CD4-positive, alpha-beta T cell (primary cell): ENCODE data around the gene KCNV2. TPM values are rescaled to one million over a fixed set of nuclear protein-coding genes. Genes with fewer than 3 reads are reported as not detected.
"Not testable (repeated sequence)": the region's sequence is repeated elsewhere in the genome, so short reads cannot be mapped to it uniquely, and the experiment has no call there.

Experiments
- ATAC-seq: fragments of 200-7000 bp; cut with Tn5 transposase; one replicate; pipeline ENCODE4 v1.10.0; 2022; ENCODE audit warnings: mild to moderate bottlenecking; ENCODE audit not compliant: poor library complexity
- CTCF ChIA-PET: fragments of 350-600 bp; sonication (Branson Sonifier 250); formaldehyde crosslinking; loops from one replicate; lab custom pipeline; 2021; ENCODE audit warnings: antibody characterized with exemption, inconsistent platforms; lab: Charles Lee
- POLR2A ChIA-PET: fragments of 350-600 bp; sonication (Branson Sonifier 250); formaldehyde crosslinking; loops from one replicate; lab custom pipeline; 2021; ENCODE audit warnings: antibody characterized with exemption, inconsistent platforms; lab: Charles Lee
- DNase-seq, 14 experiments: peaks; one replicate each; pipeline ENCODE4 v3.0.0-alpha.2; 2013 to 2020; ENCODE audit warnings: mixed read lengths in 2 of 14
- H3K27ac ChIP-seq, 2 donors: one replicate each; pipeline versions ENCODE4 v1.5.1 to v1.7.0; 2013; ENCODE audit warnings: low read length in 2 of 2, low read depth in 1 of 2, mild to moderate bottlenecking in 1 of 2
- H3K27me3 ChIP-seq, 2 experiments: 1 replicate in 1 of 2; 2 replicates in 1 of 2; pipeline versions ENCODE4 v1.6.1 to v1.7.0; 2013; ENCODE audit warnings: low read length in 2 of 2, control low read depth in 1 of 2, mild to moderate bottlenecking in 1 of 2, moderate library complexity in 1 of 2; ENCODE audit not compliant: insufficient read depth in 2 of 2, control insufficient read depth in 1 of 2
- H3K36me3 ChIP-seq: one replicate; pipeline ENCODE4 v1.6.1; 2013; ENCODE audit warnings: low read length, control low read depth; ENCODE audit not compliant: insufficient read depth
- H3K4me1 ChIP-seq: one replicate; pipeline ENCODE4 v1.6.1; 2013; ENCODE audit warnings: low read length, control low read depth; ENCODE audit not compliant: insufficient read depth
- H3K4me3 ChIP-seq: one replicate; pipeline ENCODE4 v1.5.1; 2013; ENCODE audit warnings: mild to moderate bottlenecking, low read length, moderate library complexity
- H3K9me3 ChIP-seq, 2 experiments: 1 replicate in 1 of 2; 2 replicates in 1 of 2; pipeline versions ENCODE4 v1.6.1 to v1.7.0; 2013; ENCODE audit warnings: low read length in 2 of 2, mild to moderate bottlenecking in 2 of 2, control low read depth in 1 of 2, moderate library complexity in 1 of 2; ENCODE audit not compliant: control insufficient read depth in 1 of 2, insufficient read depth in 1 of 2
- H3K27ac Mint-ChIP-seq: one replicate; pipeline ENCODE4 v1.8.0; 2020; ENCODE audit warnings: mixed read lengths
- H3K27me3 Mint-ChIP-seq: one replicate; pipeline ENCODE4 v1.8.0; 2021; ENCODE audit warnings: mixed read lengths
- H3K36me3 Mint-ChIP-seq: one replicate; pipeline ENCODE4 v1.8.0; 2021; ENCODE audit warnings: low read depth, mixed read lengths
- H3K4me1 Mint-ChIP-seq: one replicate; pipeline ENCODE4 v1.8.0; 2021; ENCODE audit warnings: low read depth, mixed read lengths
- H3K4me3 Mint-ChIP-seq: one replicate; pipeline ENCODE4 v1.8.0; 2020; ENCODE audit warnings: mild to moderate bottlenecking, mixed read lengths
- H3K9me3 Mint-ChIP-seq: one replicate; pipeline ENCODE4 v1.8.0; 2020; ENCODE audit warnings: mixed read lengths
- intact Hi-C, 2 experiments: fragments of 100-400 bp; cut with DNase I in 1 of 2; cut with micrococcal nuclease in 1 of 2; formaldehyde crosslinking; loops; one replicate each; pipeline versions ENCODE4 v1.15.1 to v1.9.0; 2023 to 2025; cut with DNase I, micrococcal nuclease
- total RNA-seq, 174 experiments: library from RNA in 2 of 174; stranded (reverse) in 2 of 174; gene quantifications; one replicate each; pipeline ENCODE4 v1.2.3 and lab custom pipeline; 2021 to 2026
- TF ChIP-seq, protein P1 (sequence below): fragments of 200-600 bp; IDR thresholded peaks from one replicate; pipeline ENCODE4 v1.8.0; 2022; ENCODE audit warnings: antibody characterized with exemption, mild to moderate bottlenecking

KCNV2 gene
- total RNA-seq, 2 experiments from 2014 or later, result not detected

DNA sequence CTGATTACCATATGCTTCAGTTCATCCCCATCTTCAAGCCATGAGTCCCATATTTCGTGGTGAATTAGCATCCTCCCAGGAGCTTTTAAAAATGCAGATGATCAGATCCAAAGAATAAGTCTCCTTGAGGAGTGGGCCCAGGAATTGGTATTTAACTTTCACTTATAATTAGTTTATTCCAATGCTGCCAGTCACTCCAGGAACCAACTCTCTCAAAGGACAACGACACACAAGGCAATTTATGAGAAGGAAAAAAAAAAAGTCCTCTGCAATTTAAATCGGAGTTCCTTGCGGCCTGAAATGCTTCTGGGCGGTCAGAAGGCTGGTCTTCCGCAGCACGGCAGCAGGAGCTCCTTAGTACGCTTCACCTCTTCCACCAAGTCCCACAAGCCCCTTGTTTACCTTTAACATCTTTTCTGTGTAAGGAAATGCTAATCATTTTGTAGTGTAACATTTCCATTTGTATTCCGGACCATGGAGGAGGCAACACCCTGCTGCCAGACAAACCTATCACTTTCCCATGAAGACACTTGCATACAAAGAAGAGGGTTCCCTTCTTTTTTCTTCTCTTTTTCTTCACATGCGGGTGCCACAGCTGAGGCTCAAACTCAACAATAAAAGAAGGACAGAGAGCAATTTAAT, 16.3 kb upstream of the KCNV2 start:
- Histone ChIP-seq H3K27ac (no peak overlapping the region), H3K4me1 (no peaks in the 10 kb centered on the region), H3K4me3 (no peak overlapping the region), H3K36me3 (no peaks in the 10 kb centered on the region), H3K27me3 (no peaks in the 10 kb centered on the region), H3K9me3 (no peaks in the 10 kb centered on the region)
- Mint-ChIP-seq H3K4me3 (no peak overlapping the region), H3K27me3 (no peaks in the 10 kb centered on the region), H3K4me1 (no peaks in the 10 kb centered on the region), H3K36me3 (no peaks in the 10 kb centered on the region), H3K9me3 (no peaks in the 10 kb centered on the region), H3K27ac (no peak overlapping the region)
- DNase-seq (no peak), ATAC-seq (no peak)
- CTCF ChIA-PET, result no interaction called here
- TF ChIP-seq, protein P1, sequence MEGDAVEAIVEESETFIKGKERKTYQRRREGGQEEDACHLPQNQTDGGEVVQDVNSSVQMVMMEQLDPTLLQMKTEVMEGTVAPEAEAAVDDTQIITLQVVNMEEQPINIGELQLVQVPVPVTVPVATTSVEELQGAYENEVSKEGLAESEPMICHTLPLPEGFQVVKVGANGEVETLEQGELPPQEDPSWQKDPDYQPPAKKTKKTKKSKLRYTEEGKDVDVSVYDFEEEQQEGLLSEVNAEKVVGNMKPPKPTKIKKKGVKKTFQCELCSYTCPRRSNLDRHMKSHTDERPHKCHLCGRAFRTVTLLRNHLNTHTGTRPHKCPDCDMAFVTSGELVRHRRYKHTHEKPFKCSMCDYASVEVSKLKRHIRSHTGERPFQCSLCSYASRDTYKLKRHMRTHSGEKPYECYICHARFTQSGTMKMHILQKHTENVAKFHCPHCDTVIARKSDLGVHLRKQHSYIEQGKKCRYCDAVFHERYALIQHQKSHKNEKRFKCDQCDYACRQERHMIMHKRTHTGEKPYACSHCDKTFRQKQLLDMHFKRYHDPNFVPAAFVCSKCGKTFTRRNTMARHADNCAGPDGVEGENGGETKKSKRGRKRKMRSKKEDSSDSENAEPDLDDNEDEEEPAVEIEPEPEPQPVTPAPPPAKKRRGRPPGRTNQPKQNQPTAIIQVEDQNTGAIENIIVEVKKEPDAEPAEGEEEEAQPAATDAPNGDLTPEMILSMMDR, result no peak
- intact Hi-C loops, result no loop called here
- POLR2A ChIA-PET, result no interaction called here

DNA sequence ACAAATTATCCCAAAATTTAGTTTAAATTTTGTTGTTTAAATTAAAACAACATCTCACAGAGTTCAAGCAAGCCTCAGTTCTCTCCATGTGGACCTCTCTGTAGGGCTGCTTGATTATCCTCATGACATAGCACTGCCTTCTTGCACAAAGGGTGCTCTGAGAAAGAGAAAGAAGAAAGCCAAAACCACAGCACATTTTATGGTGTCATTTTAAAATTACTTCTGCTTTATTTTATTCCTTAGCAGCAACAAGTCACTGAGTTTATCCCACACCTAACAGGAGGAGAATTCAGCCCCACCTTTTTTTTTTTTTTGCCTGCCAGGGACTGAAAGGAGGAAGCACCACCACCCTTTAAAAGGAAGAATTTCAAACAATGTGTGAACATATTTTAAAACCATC, 12.8 kb upstream of the KCNV2 start:
- Mint-ChIP-seq H3K27me3 (no peaks in the 10 kb centered on the region), H3K4me1 (no peaks in the 10 kb centered on the region), H3K4me3 (no peak overlapping the region), H3K9me3 (peaks cover 6% of the 10 kb centered on the region), H3K27ac (no peak overlapping the region), H3K36me3 (no peaks in the 10 kb centered on the region)
- intact Hi-C loops, result no loop called here
- no peaks in the 10 kb centered on the region for H3K27me3 ChIP-seq
- no peaks in the 10 kb centered on the region for H3K9me3 ChIP-seq
- ChIA-PET CTCF (no interaction called here), POLR2A (no interaction called here)
- ATAC-seq (no peak), DNase-seq (no peak)
- no peaks in the 10 kb centered on the region for H3K4me1 ChIP-seq
- no peak overlapping the region for H3K27ac ChIP-seq
- TF ChIP-seq, protein P1, result no peak
- H3K4me3 ChIP-seq, result no peak overlapping the region
- no peaks in the 10 kb centered on the region for H3K36me3 ChIP-seq

DNA sequence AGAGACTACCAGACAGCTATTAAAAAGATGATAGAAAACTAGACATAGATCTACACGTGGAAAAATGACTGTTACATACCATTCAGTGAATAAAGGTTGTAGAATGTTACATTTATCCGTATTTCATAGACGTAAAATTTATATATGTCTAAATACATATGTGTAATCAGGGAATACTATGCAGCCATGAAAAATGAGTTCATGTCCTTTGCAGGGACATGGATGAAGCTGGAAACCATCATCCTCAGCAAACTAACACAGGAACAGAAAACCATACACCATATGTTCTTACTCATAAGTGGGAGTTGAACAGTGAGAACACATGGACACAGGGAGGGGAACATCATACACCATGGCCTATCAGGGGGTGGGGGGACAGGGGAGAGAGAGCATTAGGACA, 10.1 kb upstream of the KCNV2 start:
- POLR2A ChIA-PET, H3K36me3 Mint-ChIP-seq, H3K9me3 Mint-ChIP-seq, H3K36me3 ChIP-seq, DNase-seq, H3K9me3 ChIP-seq, H3K4me1 ChIP-seq, H3K27me3 Mint-ChIP-seq, H3K4me1 Mint-ChIP-seq, H3K27me3 ChIP-seq, H3K27ac ChIP-seq, CTCF ChIA-PET, intact Hi-C loops, H3K4me3 Mint-ChIP-seq, H3K27ac Mint-ChIP-seq, ATAC-seq, H3K4me3 ChIP-seq: not testable (repeated sequence)

DNA sequence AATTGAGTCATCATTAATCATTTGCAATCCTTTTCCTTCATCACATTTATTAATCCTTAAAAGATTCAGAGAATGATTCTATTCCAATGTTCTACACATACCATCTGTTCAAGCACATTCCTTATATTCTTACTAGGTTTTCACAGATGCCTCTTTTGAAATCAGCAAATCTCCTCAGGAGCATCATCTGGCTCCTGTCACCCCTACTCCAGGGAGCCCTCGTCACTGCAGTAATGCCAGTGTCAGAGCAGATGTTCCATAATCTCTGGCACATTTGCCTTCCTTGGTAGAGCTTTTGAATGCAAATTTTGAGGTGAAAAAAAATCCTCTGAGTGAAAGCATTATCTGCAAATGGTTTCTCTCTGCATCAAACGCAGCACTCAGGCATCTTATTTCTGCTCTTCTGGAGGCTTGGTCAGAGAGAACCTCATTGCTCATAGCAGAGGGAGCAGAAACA, 7.6 kb upstream of the KCNV2 start:
- Histone ChIP-seq H3K9me3 (no peaks in the 10 kb centered on the region), H3K36me3 (no peaks in the 10 kb centered on the region), H3K4me1 (no peaks in the 10 kb centered on the region), H3K27me3 (no peaks in the 10 kb centered on the region), H3K27ac (no peak overlapping the region), H3K4me3 (no peak overlapping the region)
- ChIA-PET POLR2A (no interaction called here), CTCF (no interaction called here)
- DNase-seq (no peak), ATAC-seq (no peak)
- Mint-ChIP-seq H3K4me1 (no peaks in the 10 kb centered on the region), H3K27me3 (no peaks in the 10 kb centered on the region), H3K4me3 (no peak overlapping the region), H3K9me3 (peaks cover 6% of the 10 kb centered on the region), H3K36me3 (no peaks in the 10 kb centered on the region), H3K27ac (no peak overlapping the region)
- intact Hi-C loops, result no loop called here
- TF ChIP-seq, protein P1, result no peak
